Activated CD4-positive, CD25-positive, alpha-beta regulatory T cell treated with anti-CD3 and anti-CD28 coated beads, Interleukin-2, amount 50 U/mL, for 72 hours (primary cell): ENCODE data around the gene MAP2K3.
"Not testable (repeated sequence)": the region's sequence is repeated elsewhere in the genome, so short reads cannot be mapped to it uniquely, and the experiment has no call there.

Experiments used
- DNase-seq: peaks from one replicate; pipeline ENCODE4 v3.0.0; 2021

MAP2K3 gene

GRCh38 chr17:21337981-21338625 is 53.6 kb downstream of the MAP2K3 start:
- not testable (repeated sequence) for DNase-seq

- DNase-seq = no peak
Observed at GRCh38 chr17:21339011-21339410, 54.5 kb downstream of the MAP2K3 start.

GRCh38 chr17:21339571-21339970 is 55.1 kb downstream of the MAP2K3 start:
- DNase-seq = not testable (repeated sequence)

GRCh38 chr17:21340407-21340806 is 55.9 kb downstream of the MAP2K3 start:
- DNase-seq = not testable (repeated sequence)

- not testable (repeated sequence) for DNase-seq
Observed at GRCh38 chr17:21341279-21341678, 56.8 kb downstream of the MAP2K3 start.

- not testable (repeated sequence) for DNase-seq
Observed at GRCh38 chr17:21341925-21342540, 57.5 kb downstream of the MAP2K3 start.

- DNase-seq = not testable (repeated sequence)
Observed at GRCh38 chr17:21343061-21343949, 58.8 kb downstream of the MAP2K3 start.

GRCh38 chr17:21344801-21345200 is 60.3 kb downstream of the MAP2K3 start:
- not testable (repeated sequence) for DNase-seq

GRCh38 chr17:21345236-21345635 is 60.7 kb downstream of the MAP2K3 start:
- DNase-seq = no peak

GRCh38 chr17:21346107-21346506 is 61.6 kb downstream of the MAP2K3 start:
- not testable (repeated sequence) for DNase-seq

- DNase-seq = not testable (repeated sequence)
Observed at GRCh38 chr17:21346651-21347250, 62.2 kb downstream of the MAP2K3 start.

- DNase-seq = not testable (repeated sequence)
Observed at GRCh38 chr17:21347660-21348059, 63.1 kb downstream of the MAP2K3 start.

GRCh38 chr17:21348081-21348925 is 63.8 kb downstream of the MAP2K3 start:
- not testable (repeated sequence) for DNase-seq

- DNase-seq = not testable (repeated sequence)
Observed at GRCh38 chr17:21348926-21349261, 64.4 kb downstream of the MAP2K3 start.

GRCh38 chr17:21349358-21350050 is 65.0 kb downstream of the MAP2K3 start:
- DNase-seq = not testable (repeated sequence)

- not testable (repeated sequence) for DNase-seq
Observed at GRCh38 chr17:21350495-21350894, 66.0 kb downstream of the MAP2K3 start.

- DNase-seq = no peak
Observed at GRCh38 chr17:21351366-21352065, 67.0 kb downstream of the MAP2K3 start.

GRCh38 chr17:21352221-21352980 is 67.9 kb downstream of the MAP2K3 start:
- DNase-seq = no peak

GRCh38 chr17:21352981-21353265 is 68.4 kb downstream of the MAP2K3 start:
- no peak for DNase-seq

GRCh38 chr17:21353326-21354010 is 69.0 kb downstream of the MAP2K3 start:
- no peak for DNase-seq
